Mucosa of rectum (tissue), 2 donors: Measurements from ENCODE around the gene CRYBG2.

ENCODE experiments used
- H3K27ac ChIP-seq, 2 donors: one replicate each; pipeline ENCODE4 v1.7.0; 2013; ENCODE audit warnings: inconsistent platforms in 2 of 2, low read depth in 2 of 2, low read length in 2 of 2
- H3K27me3 ChIP-seq, 2 donors: one replicate each; pipeline ENCODE4 v1.7.0; 2013; ENCODE audit warnings: low read length in 2 of 2; ENCODE audit not compliant: control insufficient read depth in 2 of 2, insufficient read depth in 2 of 2
- H3K36me3 ChIP-seq, 2 donors: one replicate each; pipeline ENCODE4 v1.7.0; 2013; ENCODE audit warnings: low read length in 2 of 2; ENCODE audit not compliant: control insufficient read depth in 2 of 2, insufficient read depth in 2 of 2
- H3K4me1 ChIP-seq, 2 donors: one replicate each; pipeline ENCODE4 v1.7.0; 2013; ENCODE audit warnings: low read length in 2 of 2, mild to moderate bottlenecking in 1 of 2; ENCODE audit not compliant: control insufficient read depth in 2 of 2, insufficient read depth in 2 of 2
- H3K4me3 ChIP-seq, 2 donors: one replicate each; pipeline ENCODE4 v1.7.0; 2013; ENCODE audit warnings: low read length in 2 of 2
- H3K9ac ChIP-seq, 2 donors: one replicate each; pipeline ENCODE4 v1.7.0; 2013; ENCODE audit warnings: low read length in 2 of 2, low read depth in 1 of 2, mild to moderate bottlenecking in 1 of 2
- H3K9me3 ChIP-seq, 2 donors: one replicate each; pipeline ENCODE4 v1.7.0; 2013; ENCODE audit warnings: low read length in 2 of 2; ENCODE audit not compliant: control insufficient read depth in 2 of 2
- donor health status: healthy.
- donor health status: Normal muscosa, but diverticular disease.

CRYBG2 gene

GRCh38 chr1:26323382-26323781 lies 30.5 kb downstream of the CRYBG2 start:
- H3K4me1 ChIP-seq: peaks cover 6 to 7% of the 10 kb centered on the region in 2 donors
- H3K36me3 ChIP-seq: no peaks in the 10 kb centered on the region
- H3K9ac ChIP-seq: no peak overlapping the region
- no peak overlapping the region for H3K4me3 ChIP-seq
- H3K27ac ChIP-seq: no peak overlapping the region
- H3K9me3 ChIP-seq: no peaks in the 10 kb centered on the region
- peaks cover 0 to 3% of the 10 kb centered on the region in 2 donors for H3K27me3 ChIP-seq

GRCh38 chr1:26322042-26322331 lies 31.9 kb downstream of the CRYBG2 start:
- Histone ChIP-seq H3K27me3 (peaks cover 0 to 3% of the 10 kb centered on the region in 2 donors), H3K9ac (no peak overlapping the region), H3K4me1 (peaks cover 14 to 15% of the 10 kb centered on the region in 2 donors), H3K27ac (no peak overlapping the region), H3K9me3 (no peaks in the 10 kb centered on the region), H3K36me3 (no peaks in the 10 kb centered on the region), H3K4me3 (no peak overlapping the region)

GRCh38 chr1:26321315-26322041 lies 32.5 kb downstream of the CRYBG2 start:
- H3K27ac ChIP-seq: no peak overlapping the region
- peaks cover 0 to 3% of the 10 kb centered on the region in 2 donors for H3K27me3 ChIP-seq
- H3K36me3 ChIP-seq: no peaks in the 10 kb centered on the region
- peaks cover 14 to 15% of the 10 kb centered on the region in 2 donors for H3K4me1 ChIP-seq
- peak overlapping the region in 1 of 2 donors; percentile 44 for H3K9ac ChIP-seq
- no peaks in the 10 kb centered on the region for H3K9me3 ChIP-seq
- peak overlapping the region in 1 of 2 donors; percentile 23 for H3K4me3 ChIP-seq

GRCh38 chr1:26320896-26321295 lies 33.0 kb downstream of the CRYBG2 start:
- H3K9ac ChIP-seq: peak overlapping the region in 1 of 2 donors; percentile 44
- H3K4me3 ChIP-seq: no peak overlapping the region

GRCh38 chr1:26318338-26319064 lies 35.4 kb downstream of the CRYBG2 start:
- Histone ChIP-seq H3K27me3 (peaks cover 0 to 3% of the 10 kb centered on the region in 2 donors), H3K4me3 (peak overlapping the region; percentile 49 to 67), H3K36me3 (no peaks in the 10 kb centered on the region), H3K9ac (peak overlapping the region; percentile 48 to 51), H3K27ac (peak overlapping the region; percentile 37 to 75), H3K9me3 (no peaks in the 10 kb centered on the region), H3K4me1 (peaks cover 15 to 18% of the 10 kb centered on the region in 2 donors)

More at GRCh38 chr1:26320896-26321295, 33.0 kb downstream of the CRYBG2 start:
- Histone ChIP-seq H3K9me3 (no peaks in the 10 kb centered on the region), H3K4me1 (peaks cover 14 to 15% of the 10 kb centered on the region in 2 donors), H3K36me3 (no peaks in the 10 kb centered on the region), H3K27ac (no peak overlapping the region), H3K27me3 (peaks cover 0 to 3% of the 10 kb centered on the region in 2 donors)

GRCh38 chr1:26317612-26318337 lies 36.2 kb downstream of the CRYBG2 start, which contains the start of gene CD52:
TSS of gene CD52 (plus strand) at chr1:26317958. CDS start at chr1:26318018, 60 bp downstream.
- H3K4me3 ChIP-seq: peak within 1 kb of the TSS; percentile 49 to 67
- peaks cover 15 to 18% of the 10 kb centered on the region in 2 donors for H3K4me1 ChIP-seq
- peak within 1 kb of the TSS; percentile 48 to 51 for H3K9ac ChIP-seq
- no peaks in the 10 kb centered on the region for H3K9me3 ChIP-seq
- H3K27ac ChIP-seq: peak within 1 kb of the TSS; percentile 37 to 75
- no peaks in the 10 kb centered on the region for H3K36me3 ChIP-seq
- H3K27me3 ChIP-seq: peaks cover 0 to 3% of the 10 kb centered on the region in 2 donors

- H3K4me3 ChIP-seq: peak overlapping the region; percentile 7 to 67
- H3K4me1 ChIP-seq: peaks cover 15 to 18% of the 10 kb centered on the region in 2 donors
- no peaks in the 10 kb centered on the region for H3K9me3 ChIP-seq
- no peaks in the 10 kb centered on the region for H3K36me3 ChIP-seq
- H3K9ac ChIP-seq: no peak overlapping the region
- H3K27ac ChIP-seq: peak overlapping the region in 1 of 2 donors; percentile 52
- H3K27me3 ChIP-seq: peaks cover 0 to 3% of the 10 kb centered on the region in 2 donors
Observed at GRCh38 chr1:26317146-26317545, 36.8 kb downstream of the CRYBG2 start.

- no peak overlapping the region for H3K4me3 ChIP-seq
- H3K27me3 ChIP-seq: peaks cover 0 to 3% of the 10 kb centered on the region in 2 donors
- H3K9me3 ChIP-seq: no peaks in the 10 kb centered on the region
- H3K4me1 ChIP-seq: peaks cover 9 to 14% of the 10 kb centered on the region in 2 donors
- H3K27ac ChIP-seq: no peak overlapping the region
- H3K9ac ChIP-seq: no peak overlapping the region
- H3K36me3 ChIP-seq: no peaks in the 10 kb centered on the region
Observed at GRCh38 chr1:26315874-26316850, 37.8 kb downstream of the CRYBG2 start.

GRCh38 chr1:26314501-26314900 lies 39.4 kb downstream of the CRYBG2 start:
- H3K4me1 ChIP-seq: peaks cover 9 to 11% of the 10 kb centered on the region in 2 donors
- H3K9ac ChIP-seq: no peak overlapping the region
- no peak overlapping the region for H3K27ac ChIP-seq
- no peak overlapping the region for H3K4me3 ChIP-seq
- no peaks in the 10 kb centered on the region for H3K36me3 ChIP-seq
- no peaks in the 10 kb centered on the region for H3K9me3 ChIP-seq
- no peaks in the 10 kb centered on the region for H3K27me3 ChIP-seq
